Peyer's patch (tissue), 4 donors: ENCODE results near the gene EPHB1. TPM values are rescaled to one million over a fixed set of nuclear protein-coding genes. Genes with fewer than 3 reads are reported as not detected.
A peak's percentile ranks its signal among the peaks of the same experiment; 100 is the strongest.
"Not testable (repeated sequence)": the region's sequence is repeated elsewhere in the genome, so short reads cannot be mapped to it uniquely, and the experiment has no call there.

ENCODE experiments used
- DNase-seq, 3 donors: peaks; one replicate each; pipeline ENCODE4 v3.0.0-alpha.2; 2017 to 2019
- H3K27ac ChIP-seq, 4 donors: fragments of 200-600 bp; sonication (generic); one replicate each; pipeline ENCODE4 v1.5.1; 2016 to 2019
- H3K27me3 ChIP-seq, 2 donors: fragments of 200-600 bp; sonication (generic); one replicate each; pipeline ENCODE4 v1.5.1; 2019
- H3K36me3 ChIP-seq, 3 donors: fragments of 200-600 bp; sonication (generic); one replicate each; pipeline ENCODE4 v1.5.1; 2016 to 2019
- H3K4me1 ChIP-seq, 4 donors: fragments of 200-600 bp; sonication (generic); one replicate each; pipeline ENCODE4 v1.5.1; 2016 to 2019
- H3K4me3 ChIP-seq, 4 donors: fragments of 200-600 bp; sonication (generic); 1 replicate in 3 of 4; 2 replicates in 1 of 4; pipeline ENCODE4 v1.5.1; 2016 to 2019; ENCODE audit warnings: mild to moderate bottlenecking in 1 of 4
- H3K9me3 ChIP-seq, 4 donors: fragments of 200-600 bp; sonication (generic); one replicate each; pipeline ENCODE4 v1.5.1; 2016 to 2019; ENCODE audit warnings: mild to moderate bottlenecking in 1 of 4
- POLR2A ChIP-seq, 2 donors: fragments of 450-650 bp; IDR thresholded peaks; one replicate each; pipeline ENCODE4 v1.5.1; 2017; ENCODE audit warnings: antibody characterized with exemption in 2 of 2, mild to moderate bottlenecking in 2 of 2, moderate library complexity in 2 of 2
- total RNA-seq, 4 donors: library from RNA; depleted of rRNA; stranded (reverse); fragments of >200 nt; gene quantifications; one replicate each; pipeline ENCODE4 v1.1.0, GENCODE V29; 2016
- TF ChIP-seq, protein P1 (sequence below), 6 experiments: fragments of 450-650 bp in 4 of 6; fragments of 200-600 bp in 2 of 6; sonication (generic) in 1 of 6; IDR thresholded peaks; one replicate each; pipeline ENCODE4 v1.5.1; 2017 to 2019; ENCODE audit warnings: antibody characterized with exemption in 6 of 6, mild to moderate bottlenecking in 3 of 6, moderate library complexity in 1 of 6

Gene EPHB1
- total RNA-seq, 4 donors from 2014 or later, result 0.18 to 3.2 (median 0.68) TPM

DNA sequence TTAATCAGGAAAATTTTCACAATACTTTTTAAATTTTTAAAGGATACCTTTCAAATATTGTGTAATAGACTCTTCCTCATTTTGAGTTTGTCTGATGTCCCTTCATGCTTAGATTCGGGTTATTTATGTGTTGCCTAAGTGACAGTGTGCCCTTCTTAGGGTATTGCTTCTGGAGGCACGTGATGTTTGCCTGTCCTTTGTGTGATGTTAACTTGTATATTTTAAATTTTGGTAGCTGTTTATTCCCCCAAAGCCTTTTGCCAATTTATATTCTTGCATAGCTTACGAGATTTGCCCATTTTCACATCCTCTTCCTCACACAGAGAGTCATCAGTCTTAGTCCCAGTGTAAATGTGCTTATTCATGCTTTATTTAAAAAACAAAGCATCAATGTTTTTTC is 433.1 kb downstream of the EPHB1 start:
- DNase-seq, result no peak
- H3K4me1 ChIP-seq, result peaks cover 0 to 6% (median 0%) of the 10 kb centered on the region in 4 donors
- H3K27ac ChIP-seq, result no peak overlapping the region
- TF ChIP-seq, protein P1, sequence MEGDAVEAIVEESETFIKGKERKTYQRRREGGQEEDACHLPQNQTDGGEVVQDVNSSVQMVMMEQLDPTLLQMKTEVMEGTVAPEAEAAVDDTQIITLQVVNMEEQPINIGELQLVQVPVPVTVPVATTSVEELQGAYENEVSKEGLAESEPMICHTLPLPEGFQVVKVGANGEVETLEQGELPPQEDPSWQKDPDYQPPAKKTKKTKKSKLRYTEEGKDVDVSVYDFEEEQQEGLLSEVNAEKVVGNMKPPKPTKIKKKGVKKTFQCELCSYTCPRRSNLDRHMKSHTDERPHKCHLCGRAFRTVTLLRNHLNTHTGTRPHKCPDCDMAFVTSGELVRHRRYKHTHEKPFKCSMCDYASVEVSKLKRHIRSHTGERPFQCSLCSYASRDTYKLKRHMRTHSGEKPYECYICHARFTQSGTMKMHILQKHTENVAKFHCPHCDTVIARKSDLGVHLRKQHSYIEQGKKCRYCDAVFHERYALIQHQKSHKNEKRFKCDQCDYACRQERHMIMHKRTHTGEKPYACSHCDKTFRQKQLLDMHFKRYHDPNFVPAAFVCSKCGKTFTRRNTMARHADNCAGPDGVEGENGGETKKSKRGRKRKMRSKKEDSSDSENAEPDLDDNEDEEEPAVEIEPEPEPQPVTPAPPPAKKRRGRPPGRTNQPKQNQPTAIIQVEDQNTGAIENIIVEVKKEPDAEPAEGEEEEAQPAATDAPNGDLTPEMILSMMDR (IDR thresholded peaks at IDR 0.05), result no peak
- no peak for TF ChIP-seq POLR2A (IDR thresholded peaks at IDR 0.05)
- no peak overlapping the region for H3K4me3 ChIP-seq
- H3K9me3 ChIP-seq, result peaks cover 0 to 4% (median 0%) of the 10 kb centered on the region in 4 donors
- H3K27me3 ChIP-seq, result no peaks in the 10 kb centered on the region
- no peaks in the 10 kb centered on the region for H3K36me3 ChIP-seq

DNA sequence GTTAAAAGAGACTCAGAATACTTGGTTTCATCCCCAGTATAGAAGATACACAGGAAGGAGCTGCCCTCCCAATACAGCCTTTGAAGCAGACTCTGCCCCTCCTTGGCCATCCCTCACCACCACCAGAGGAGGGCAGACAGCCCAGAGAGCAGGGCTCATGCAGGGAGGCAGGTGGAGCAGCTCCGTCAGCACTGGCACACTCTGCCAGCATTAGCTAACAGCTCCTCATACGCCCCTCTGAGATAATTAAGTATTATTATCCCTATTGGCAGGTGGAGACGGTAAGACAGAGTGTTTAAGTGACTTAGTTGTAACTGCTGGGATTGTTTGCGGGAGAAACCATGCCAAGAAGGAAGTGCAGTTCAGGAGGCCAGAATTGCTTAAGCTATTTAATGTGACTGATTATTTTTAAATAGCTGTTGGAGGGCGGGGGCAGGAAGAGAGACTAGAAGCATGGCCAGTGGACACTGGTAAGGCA is 434.0 kb downstream of the EPHB1 start:
- peak in 2 of 3 donors; percentile 56 for DNase-seq
- H3K27me3 ChIP-seq, result no peaks in the 10 kb centered on the region
- H3K4me3 ChIP-seq, result no peak overlapping the region
- H3K9me3 ChIP-seq, result peaks cover 0 to 4% (median 0%) of the 10 kb centered on the region in 4 donors
- TF ChIP-seq POLR2A (IDR thresholded peaks at IDR 0.05), result no peak
- TF ChIP-seq, protein P1 (IDR thresholded peaks at IDR 0.05), result peak in 3 of 6 experiments; percentile 15 to 26 (median 18)
- no peaks in the 10 kb centered on the region for H3K36me3 ChIP-seq
- H3K4me1 ChIP-seq, result peaks cover 0 to 6% (median 0%) of the 10 kb centered on the region in 4 donors
- H3K27ac ChIP-seq, result no peak overlapping the region

GRCh38 chr3:135231737-135232136 is 436.7 kb downstream of the EPHB1 start:
- no peak for DNase-seq
- peaks cover 0 to 4% (median 0%) of the 10 kb centered on the region in 4 donors for H3K9me3 ChIP-seq
- TF ChIP-seq, protein P1 (IDR thresholded peaks at IDR 0.05), result no peak
- no peak for TF ChIP-seq POLR2A (IDR thresholded peaks at IDR 0.05)
- no peak overlapping the region for H3K4me3 ChIP-seq
- H3K36me3 ChIP-seq, result no peaks in the 10 kb centered on the region
- no peak overlapping the region for H3K27ac ChIP-seq
- no peaks in the 10 kb centered on the region for H3K27me3 ChIP-seq
- H3K4me1 ChIP-seq, result peaks cover 0 to 6% (median 0%) of the 10 kb centered on the region in 4 donors

GRCh38 chr3:135232226-135232625 is 437.2 kb downstream of the EPHB1 start:
- TF ChIP-seq, protein P1 (IDR thresholded peaks at IDR 0.05), result no peak
- TF ChIP-seq POLR2A (IDR thresholded peaks at IDR 0.05), result no peak
- no peak for DNase-seq
- H3K36me3 ChIP-seq, result no peaks in the 10 kb centered on the region
- peaks cover 0 to 4% (median 0%) of the 10 kb centered on the region in 4 donors for H3K9me3 ChIP-seq
- peaks cover 0 to 6% (median 0%) of the 10 kb centered on the region in 4 donors for H3K4me1 ChIP-seq
- H3K4me3 ChIP-seq, result no peak overlapping the region
- H3K27ac ChIP-seq, result no peak overlapping the region
- H3K27me3 ChIP-seq, result no peaks in the 10 kb centered on the region

- not testable (repeated sequence) for H3K4me1 ChIP-seq, H3K27me3 ChIP-seq, H3K27ac ChIP-seq, H3K36me3 ChIP-seq, H3K9me3 ChIP-seq, DNase-seq, H3K4me3 ChIP-seq
These were observed 438.4 kb downstream of the EPHB1 start for GRCh38 chr3:135233476-135233875.

- no peak for DNase-seq
- no peaks in the 10 kb centered on the region for H3K9me3 ChIP-seq
- H3K4me3 ChIP-seq, result no peak overlapping the region
- no peaks in the 10 kb centered on the region for H3K36me3 ChIP-seq
- no peak for TF ChIP-seq POLR2A (IDR thresholded peaks at IDR 0.05)
- TF ChIP-seq, protein P1 (IDR thresholded peaks at IDR 0.05), result no peak
- H3K27me3 ChIP-seq, result no peaks in the 10 kb centered on the region
- no peak overlapping the region for H3K27ac ChIP-seq
- no peaks in the 10 kb centered on the region for H3K4me1 ChIP-seq
These were observed 440.5 kb downstream of the EPHB1 start for GRCh38 chr3:135235541-135235940.
